ENCODE measurements around the gene MAP7.
"Not testable (repeated sequence)": the region's sequence is repeated elsewhere in the genome, so short reads cannot be mapped to it uniquely, and the experiment has no call there.

Gene MAP7

DNA sequence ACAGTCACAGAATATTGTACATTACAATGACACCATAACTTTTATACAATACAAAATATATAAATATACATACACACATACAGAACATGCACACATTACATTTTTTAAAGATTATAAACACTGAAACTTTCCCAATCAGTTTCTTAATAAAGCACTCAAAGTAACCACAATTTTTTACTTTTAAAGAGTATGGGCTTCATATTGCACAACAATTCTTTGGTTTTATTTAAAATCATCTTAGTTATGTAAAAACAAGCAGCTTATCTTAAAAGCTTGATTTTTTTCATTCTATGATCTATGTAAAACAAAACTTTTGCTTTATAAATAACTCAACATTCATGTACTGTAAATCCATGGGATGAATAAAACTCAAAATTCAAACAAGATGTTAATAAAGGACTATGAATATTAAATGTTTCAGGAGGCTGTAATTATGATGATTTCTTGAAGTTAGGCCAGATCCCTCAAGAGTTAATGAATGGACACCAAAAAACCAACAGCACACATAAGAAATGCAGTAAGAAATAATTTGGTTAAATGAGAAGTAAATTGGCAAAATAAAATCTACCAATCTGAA is 167.5 kb downstream of the MAP7 start:
- TF ChIP-seq EZH2phosphoT487 (IDR thresholded peaks at IDR 0.05; ENCODE audit: low read length), result no peak
- no peak for TF ChIP-seq EZH2 (optimal IDR thresholded peaks at IDR 0.05; ENCODE audit: low read depth, low read length)
- TF ChIP-seq, protein P1, sequence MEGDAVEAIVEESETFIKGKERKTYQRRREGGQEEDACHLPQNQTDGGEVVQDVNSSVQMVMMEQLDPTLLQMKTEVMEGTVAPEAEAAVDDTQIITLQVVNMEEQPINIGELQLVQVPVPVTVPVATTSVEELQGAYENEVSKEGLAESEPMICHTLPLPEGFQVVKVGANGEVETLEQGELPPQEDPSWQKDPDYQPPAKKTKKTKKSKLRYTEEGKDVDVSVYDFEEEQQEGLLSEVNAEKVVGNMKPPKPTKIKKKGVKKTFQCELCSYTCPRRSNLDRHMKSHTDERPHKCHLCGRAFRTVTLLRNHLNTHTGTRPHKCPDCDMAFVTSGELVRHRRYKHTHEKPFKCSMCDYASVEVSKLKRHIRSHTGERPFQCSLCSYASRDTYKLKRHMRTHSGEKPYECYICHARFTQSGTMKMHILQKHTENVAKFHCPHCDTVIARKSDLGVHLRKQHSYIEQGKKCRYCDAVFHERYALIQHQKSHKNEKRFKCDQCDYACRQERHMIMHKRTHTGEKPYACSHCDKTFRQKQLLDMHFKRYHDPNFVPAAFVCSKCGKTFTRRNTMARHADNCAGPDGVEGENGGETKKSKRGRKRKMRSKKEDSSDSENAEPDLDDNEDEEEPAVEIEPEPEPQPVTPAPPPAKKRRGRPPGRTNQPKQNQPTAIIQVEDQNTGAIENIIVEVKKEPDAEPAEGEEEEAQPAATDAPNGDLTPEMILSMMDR (IDR thresholded peaks at IDR 0.05; ENCODE audit: low read length), result no peak
- no peaks in the 10 kb centered on the region for H3K79me2 ChIP-seq (ENCODE audit: low read length)
- no peak overlapping the region for H3K4me2 ChIP-seq (ENCODE audit: low read depth, low read length)
- H3K9me2 ChIP-seq (replicated peaks; ENCODE audit: insufficient read depth, low read length), result no peaks in the 10 kb centered on the region
- H3F3A ChIP-seq (ENCODE audit: insufficient read depth, low read length), result no peaks in the 10 kb centered on the region
- no peak overlapping the region for H3K9ac ChIP-seq (ENCODE audit: low read length)
- no peaks in the 10 kb centered on the region for H3K27me3 ChIP-seq (replicated peaks; ENCODE audit: insufficient read depth, low read length)
- H3K9me3 ChIP-seq (replicated peaks; ENCODE audit: insufficient read depth, low read length), result no peaks in the 10 kb centered on the region
- H3K27ac ChIP-seq (ENCODE audit: low read length), result no peak overlapping the region
- DNase-seq, result no peak
- no peaks in the 10 kb centered on the region for H3K36me3 ChIP-seq (replicated peaks; ENCODE audit: insufficient read depth, low read length)
- no peaks in the 10 kb centered on the region for H4K20me1 ChIP-seq (ENCODE audit: insufficient read depth, low read length)
- H3K4me1 ChIP-seq (ENCODE audit: low read length), result no peaks in the 10 kb centered on the region
- no peak overlapping the region for H3K4me3 ChIP-seq (ENCODE audit: low read length)
- H2AFZ ChIP-seq (ENCODE audit: low read length), result no peak overlapping the region

DNA sequence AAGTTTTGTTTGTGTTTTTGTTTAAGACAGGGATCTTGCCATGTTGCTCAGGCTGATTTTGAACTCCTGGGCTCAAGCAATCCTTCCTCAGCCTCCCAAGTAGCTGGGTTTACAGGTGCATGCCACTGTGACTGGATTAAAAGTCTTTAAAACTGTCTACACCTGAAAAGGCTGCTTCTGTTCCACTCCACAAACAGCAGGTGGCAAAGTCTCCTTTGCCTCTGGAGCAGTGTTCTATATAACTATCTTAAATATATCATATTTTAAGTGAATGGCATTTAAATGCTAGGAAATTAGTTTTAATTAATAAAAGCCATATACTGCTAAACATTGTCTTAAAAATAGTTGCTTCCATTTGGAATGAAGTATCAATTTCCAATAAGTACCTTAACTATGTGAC is 171.3 kb downstream of the MAP7 start:
- Histone ChIP-seq H3F3A (ENCODE audit: insufficient read depth, low read length) (no peaks in the 10 kb centered on the region), H3K27me3 (replicated peaks; ENCODE audit: insufficient read depth, low read length) (no peaks in the 10 kb centered on the region), H3K36me3 (replicated peaks; ENCODE audit: insufficient read depth, low read length) (no peaks in the 10 kb centered on the region), H3K4me3 (ENCODE audit: low read length) (no peak overlapping the region), H3K9me2 (replicated peaks; ENCODE audit: insufficient read depth, low read length) (no peaks in the 10 kb centered on the region), H3K4me2 (ENCODE audit: low read depth, low read length) (no peak overlapping the region), H3K27ac (ENCODE audit: low read length) (no peak overlapping the region), H2AFZ (ENCODE audit: low read length) (no peak overlapping the region), H3K9me3 (replicated peaks; ENCODE audit: insufficient read depth, low read length) (no peaks in the 10 kb centered on the region; the same call in 1 of the 2 replicates), H4K20me1 (ENCODE audit: insufficient read depth, low read length) (no peaks in the 10 kb centered on the region), H3K4me1 (ENCODE audit: low read length) (no peaks in the 10 kb centered on the region), H3K9ac (ENCODE audit: low read length) (no peak overlapping the region), H3K79me2 (ENCODE audit: low read length) (no peaks in the 10 kb centered on the region)
- TF ChIP-seq EZH2phosphoT487 (IDR thresholded peaks at IDR 0.05; ENCODE audit: low read length), result no peak
- TF ChIP-seq, protein P1 (IDR thresholded peaks at IDR 0.05; ENCODE audit: low read length), result peak; percentile 17
- no peak for DNase-seq

DNA sequence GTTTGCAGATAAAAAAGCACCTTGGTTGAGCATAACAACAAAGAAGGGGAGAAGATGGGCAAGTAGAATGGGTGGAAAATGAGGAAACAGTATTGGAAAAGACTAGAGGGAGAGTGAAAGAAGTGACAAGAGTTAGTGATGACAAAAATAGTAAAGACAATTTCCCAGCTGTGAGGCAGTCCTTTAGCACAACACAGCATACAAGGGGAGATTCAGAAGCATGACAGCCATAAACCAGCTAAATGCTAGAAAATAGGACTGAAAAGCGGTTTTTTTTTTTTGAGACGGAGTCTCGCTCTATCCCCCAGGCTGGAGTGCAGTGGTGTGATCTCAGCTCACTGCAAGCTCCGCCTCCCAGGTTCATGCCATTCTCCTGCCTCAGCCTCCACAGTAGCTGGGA is 174.4 kb downstream of the MAP7 start:
- not testable (repeated sequence) for H3K36me3 ChIP-seq (replicated peaks; ENCODE audit: insufficient read depth, low read length); H3F3A ChIP-seq (ENCODE audit: insufficient read depth, low read length); H3K4me3 ChIP-seq (ENCODE audit: low read length); H3K27ac ChIP-seq (ENCODE audit: low read length); H2AFZ ChIP-seq (ENCODE audit: low read length); H3K9me3 ChIP-seq (replicated peaks; ENCODE audit: insufficient read depth, low read length); DNase-seq; H3K4me2 ChIP-seq (ENCODE audit: low read depth, low read length); H3K9me2 ChIP-seq (replicated peaks; ENCODE audit: insufficient read depth, low read length); H4K20me1 ChIP-seq (ENCODE audit: insufficient read depth, low read length); H3K79me2 ChIP-seq (ENCODE audit: low read length); H3K9ac ChIP-seq (ENCODE audit: low read length); H3K4me1 ChIP-seq (ENCODE audit: low read length); H3K27me3 ChIP-seq (replicated peaks; ENCODE audit: insufficient read depth, low read length)

DNA sequence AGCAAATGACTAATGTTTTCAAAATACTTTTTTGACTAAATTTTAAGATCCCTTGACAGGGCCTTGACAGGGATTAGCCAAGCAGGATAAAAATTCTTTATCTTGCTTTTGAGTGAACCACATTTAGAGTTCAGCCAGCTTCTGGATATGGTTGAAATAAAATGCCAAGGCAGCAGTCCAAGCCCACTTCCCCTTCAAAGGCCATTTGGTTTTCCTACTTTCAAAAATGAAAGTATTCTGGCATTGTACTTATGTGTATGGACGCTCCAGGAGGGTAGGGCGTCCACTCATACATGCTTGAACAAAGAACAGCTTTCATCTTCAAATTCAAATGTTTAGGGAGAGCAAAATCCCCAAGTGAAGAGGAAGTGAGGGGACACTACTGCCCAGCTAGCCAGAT is 178.3 kb downstream of the MAP7 start:
- no peaks in the 10 kb centered on the region for H4K20me1 ChIP-seq (ENCODE audit: insufficient read depth, low read length)
- H3K4me3 ChIP-seq (ENCODE audit: low read length), result no peak overlapping the region
- TF ChIP-seq EZH2phosphoT487 (IDR thresholded peaks at IDR 0.05; ENCODE audit: low read length), result no peak
- TF ChIP-seq, protein P1 (IDR thresholded peaks at IDR 0.05; ENCODE audit: low read length), result no peak
- no peak for TF ChIP-seq EZH2 (optimal IDR thresholded peaks at IDR 0.05; ENCODE audit: low read depth, low read length)
- H3F3A ChIP-seq (ENCODE audit: insufficient read depth, low read length), result no peaks in the 10 kb centered on the region
- H3K9me3 ChIP-seq (replicated peaks; ENCODE audit: insufficient read depth, low read length), result no peaks in the 10 kb centered on the region; the same call in 1 of the 2 replicates
- H3K4me2 ChIP-seq (ENCODE audit: low read depth, low read length), result no peak overlapping the region
- no peak overlapping the region for H3K27ac ChIP-seq (ENCODE audit: low read length)
- H3K9me2 ChIP-seq (replicated peaks; ENCODE audit: insufficient read depth, low read length), result no peaks in the 10 kb centered on the region
- no peaks in the 10 kb centered on the region for H3K79me2 ChIP-seq (ENCODE audit: low read length)
- no peak overlapping the region for H2AFZ ChIP-seq (ENCODE audit: low read length)
- H3K27me3 ChIP-seq (replicated peaks; ENCODE audit: insufficient read depth, low read length), result no peaks in the 10 kb centered on the region
- no peak for DNase-seq
- no peak overlapping the region for H3K9ac ChIP-seq (ENCODE audit: low read length)
- no peaks in the 10 kb centered on the region for H3K4me1 ChIP-seq (ENCODE audit: low read length)
- H3K36me3 ChIP-seq (replicated peaks; ENCODE audit: insufficient read depth, low read length), result no peaks in the 10 kb centered on the region

Data from MM.1S (cell line).